GM06990 (cell line): ENCODE data around the gene DDIT4.

Source experiments
- DNase-seq: peaks from one replicate; pipeline ENCODE4 v3.0.0-alpha.2; 2011; ENCODE audit not compliant: insufficient read length; ENCODE audit errors: extremely low read depth
- H3K27me3 ChIP-seq: replicated peaks from 2 replicates; pipeline ENCODE4 v1.6.0; 2011; ENCODE audit warnings: low read length; ENCODE audit not compliant: control insufficient read depth, insufficient read depth
- H3K36me3 ChIP-seq: 2 replicates; pipeline ENCODE4 v1.5.1; 2011; ENCODE audit warnings: low read length; ENCODE audit not compliant: control insufficient read depth, insufficient read depth
- H3K4me3 ChIP-seq: replicated peaks from 2 replicates; pipeline ENCODE4 v1.5.1; 2011; ENCODE audit warnings: low read depth, mild to moderate bottlenecking, control low read depth, low read length
- CTCF ChIP-seq: IDR thresholded peaks from 2 replicates; pipeline ENCODE4 v1.5.1; 2011; ENCODE audit warnings: low read length, control low read depth, mild to moderate bottlenecking, inconsistent platforms; ENCODE audit not compliant: insufficient read depth, poor library complexity, severe bottlenecking

Gene DDIT4

GRCh38 chr10:72229261-72230251, 44.2 kb upstream of the DDIT4 start:
- no peak overlapping the region for H3K4me3 ChIP-seq
- no peak for TF ChIP-seq CTCF
- H3K36me3 ChIP-seq = peaks cover 9% of the 10 kb centered on the region
- H3K27me3 ChIP-seq = no peaks in the 10 kb centered on the region
- no peak for DNase-seq

GRCh38 chr10:72233621-72234020, 40.1 kb upstream of the DDIT4 start:
- Histone ChIP-seq H3K4me3 (no peak overlapping the region), H3K36me3 (peaks cover 9% of the 10 kb centered on the region), H3K27me3 (no peaks in the 10 kb centered on the region)
- no peak for TF ChIP-seq CTCF
- DNase-seq = no peak

GRCh38 chr10:72234560-72235095, 39.1 kb upstream of the DDIT4 start:
- Histone ChIP-seq H3K36me3 (peaks cover 9% of the 10 kb centered on the region), H3K27me3 (no peaks in the 10 kb centered on the region), H3K4me3 (no peak overlapping the region)
- no peak for TF ChIP-seq CTCF
- DNase-seq = no peak

- H3K27me3 ChIP-seq = no peaks in the 10 kb centered on the region
- DNase-seq = no peak
- H3K36me3 ChIP-seq = peaks cover 8% of the 10 kb centered on the region
- no peak overlapping the region for H3K4me3 ChIP-seq
- TF ChIP-seq CTCF = no peak
Observed at GRCh38 chr10:72235544-72236279, 38.0 kb upstream of the DDIT4 start.

GRCh38 chr10:72238392-72239175, 35.1 kb upstream of the DDIT4 start:
- Histone ChIP-seq H3K27me3 (no peaks in the 10 kb centered on the region), H3K36me3 (peaks cover 1% of the 10 kb centered on the region), H3K4me3 (no peak overlapping the region)
- no peak for TF ChIP-seq CTCF
- DNase-seq = no peak
